ENCODE measurements around the gene EZH2.

EZH2 gene

DNA sequence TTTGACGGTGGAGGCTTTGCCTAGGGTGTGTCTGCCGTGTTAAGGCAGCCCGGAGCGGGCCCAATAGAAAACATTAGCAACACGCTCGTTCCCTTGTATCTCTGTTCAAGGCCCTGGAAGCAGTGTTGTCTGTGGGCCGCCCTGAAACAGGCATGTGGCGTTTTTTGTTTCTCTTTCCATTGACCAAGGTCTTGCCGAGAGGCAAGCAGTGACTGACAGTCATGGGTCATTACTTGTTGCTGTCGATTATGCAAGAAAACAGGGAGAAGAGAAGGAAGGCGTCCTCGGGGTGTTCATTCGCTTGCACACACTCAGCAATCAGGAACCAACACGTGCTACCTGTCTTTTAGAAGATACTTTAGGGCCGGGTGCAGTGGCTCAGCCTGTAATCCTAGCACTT is 92.5 kb downstream of the EZH2 start:
- no peak for TF ChIP-seq TAF1 (IDR thresholded peaks at IDR 0.05; ENCODE audit: borderline replicate concordance, insufficient read depth, low read length)
- TF ChIP-seq FOXP2 (optimal IDR thresholded peaks at IDR 0.05; ENCODE audit: borderline replicate concordance, extremely low read depth, extremely low read length, insufficient read depth), result no peak
- no peak for TF ChIP-seq POLR2AphosphoS5 (IDR thresholded peaks at IDR 0.05; ENCODE audit: low read depth, low read length)
- no peak for TF ChIP-seq SIN3A (IDR thresholded peaks at IDR 0.05; ENCODE audit: borderline replicate concordance, insufficient read depth, low read length)
- TF ChIP-seq, protein P1, sequence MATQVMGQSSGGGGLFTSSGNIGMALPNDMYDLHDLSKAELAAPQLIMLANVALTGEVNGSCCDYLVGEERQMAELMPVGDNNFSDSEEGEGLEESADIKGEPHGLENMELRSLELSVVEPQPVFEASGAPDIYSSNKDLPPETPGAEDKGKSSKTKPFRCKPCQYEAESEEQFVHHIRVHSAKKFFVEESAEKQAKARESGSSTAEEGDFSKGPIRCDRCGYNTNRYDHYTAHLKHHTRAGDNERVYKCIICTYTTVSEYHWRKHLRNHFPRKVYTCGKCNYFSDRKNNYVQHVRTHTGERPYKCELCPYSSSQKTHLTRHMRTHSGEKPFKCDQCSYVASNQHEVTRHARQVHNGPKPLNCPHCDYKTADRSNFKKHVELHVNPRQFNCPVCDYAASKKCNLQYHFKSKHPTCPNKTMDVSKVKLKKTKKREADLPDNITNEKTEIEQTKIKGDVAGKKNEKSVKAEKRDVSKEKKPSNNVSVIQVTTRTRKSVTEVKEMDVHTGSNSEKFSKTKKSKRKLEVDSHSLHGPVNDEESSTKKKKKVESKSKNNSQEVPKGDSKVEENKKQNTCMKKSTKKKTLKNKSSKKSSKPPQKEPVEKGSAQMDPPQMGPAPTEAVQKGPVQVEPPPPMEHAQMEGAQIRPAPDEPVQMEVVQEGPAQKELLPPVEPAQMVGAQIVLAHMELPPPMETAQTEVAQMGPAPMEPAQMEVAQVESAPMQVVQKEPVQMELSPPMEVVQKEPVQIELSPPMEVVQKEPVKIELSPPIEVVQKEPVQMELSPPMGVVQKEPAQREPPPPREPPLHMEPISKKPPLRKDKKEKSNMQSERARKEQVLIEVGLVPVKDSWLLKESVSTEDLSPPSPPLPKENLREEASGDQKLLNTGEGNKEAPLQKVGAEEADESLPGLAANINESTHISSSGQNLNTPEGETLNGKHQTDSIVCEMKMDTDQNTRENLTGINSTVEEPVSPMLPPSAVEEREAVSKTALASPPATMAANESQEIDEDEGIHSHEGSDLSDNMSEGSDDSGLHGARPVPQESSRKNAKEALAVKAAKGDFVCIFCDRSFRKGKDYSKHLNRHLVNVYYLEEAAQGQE (IDR thresholded peaks at IDR 0.05; ENCODE audit: insufficient read depth in 1 of 2, low read depth in 2 of 2, low read length in 2 of 2), result no peak

DNA sequence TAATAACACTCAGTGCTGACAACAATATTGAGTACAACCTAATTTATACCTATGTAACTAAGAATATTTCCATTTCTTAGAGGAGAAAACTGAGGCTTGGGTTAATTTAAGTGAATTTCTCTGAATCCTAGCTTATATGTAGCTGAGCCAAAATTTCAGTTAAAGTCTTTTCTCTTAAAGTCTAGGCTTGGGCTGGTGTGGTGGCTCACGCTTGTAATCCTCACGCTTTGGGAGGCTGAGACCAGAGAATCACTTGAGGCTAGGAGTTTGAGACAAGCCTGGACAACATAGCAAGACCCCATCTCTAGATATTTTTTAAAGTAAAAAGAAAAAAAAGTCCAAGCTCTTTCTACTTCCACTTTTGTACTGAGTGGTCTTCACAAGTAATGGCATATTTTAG is 93.2 kb downstream of the EZH2 start:
- TF ChIP-seq TAF1 (IDR thresholded peaks at IDR 0.05; ENCODE audit: borderline replicate concordance, insufficient read depth, low read length) (no peak), SIN3A (IDR thresholded peaks at IDR 0.05; ENCODE audit: borderline replicate concordance, insufficient read depth, low read length) (no peak), FOXP2 (optimal IDR thresholded peaks at IDR 0.05; ENCODE audit: borderline replicate concordance, extremely low read depth, extremely low read length, insufficient read depth) (no peak), POLR2AphosphoS5 (IDR thresholded peaks at IDR 0.05; ENCODE audit: low read depth, low read length) (no peak)
- TF ChIP-seq, protein P1 (IDR thresholded peaks at IDR 0.05; ENCODE audit: insufficient read depth in 1 of 2, low read depth in 2 of 2, low read length in 2 of 2), result no peak

DNA sequence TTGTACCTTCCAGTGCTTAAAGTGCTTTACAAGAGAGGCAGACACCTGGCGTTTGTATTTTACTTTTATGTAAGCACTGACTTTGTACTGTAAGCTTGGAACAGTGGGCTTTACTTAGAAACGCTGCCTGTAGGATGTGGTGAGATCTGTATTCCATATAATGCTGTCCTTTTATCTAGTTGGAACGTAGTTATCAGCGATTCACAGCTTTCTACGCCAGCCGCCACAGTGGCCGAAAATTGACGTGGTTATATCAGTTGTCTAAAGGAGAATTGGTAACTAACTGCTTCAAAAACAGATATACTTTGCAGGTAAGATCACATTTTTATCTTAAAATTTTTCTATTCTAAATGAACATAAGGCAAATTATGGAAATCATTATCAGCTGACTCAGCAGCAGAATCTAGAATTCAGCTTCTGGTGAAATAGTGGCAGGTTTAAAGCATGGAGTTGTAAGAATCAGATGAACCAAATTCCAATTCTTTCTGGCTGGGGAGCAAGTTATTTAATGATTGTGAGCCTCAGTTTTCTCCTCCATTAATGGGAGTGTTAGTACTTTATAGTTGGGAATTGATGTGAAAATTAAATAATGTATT is 93.9 kb downstream of the EZH2 start:
- no peak for TF ChIP-seq POLR2AphosphoS5 (IDR thresholded peaks at IDR 0.05; ENCODE audit: low read depth, low read length)
- TF ChIP-seq FOXP2 (optimal IDR thresholded peaks at IDR 0.05; ENCODE audit: borderline replicate concordance, extremely low read depth, extremely low read length, insufficient read depth), result no peak
- no peak for TF ChIP-seq SIN3A (IDR thresholded peaks at IDR 0.05; ENCODE audit: borderline replicate concordance, insufficient read depth, low read length)
- TF ChIP-seq, protein P1 (IDR thresholded peaks at IDR 0.05; ENCODE audit: insufficient read depth in 1 of 2, low read depth in 2 of 2, low read length in 2 of 2), result no peak
- no peak for TF ChIP-seq TAF1 (IDR thresholded peaks at IDR 0.05; ENCODE audit: borderline replicate concordance, insufficient read depth, low read length)

DNA sequence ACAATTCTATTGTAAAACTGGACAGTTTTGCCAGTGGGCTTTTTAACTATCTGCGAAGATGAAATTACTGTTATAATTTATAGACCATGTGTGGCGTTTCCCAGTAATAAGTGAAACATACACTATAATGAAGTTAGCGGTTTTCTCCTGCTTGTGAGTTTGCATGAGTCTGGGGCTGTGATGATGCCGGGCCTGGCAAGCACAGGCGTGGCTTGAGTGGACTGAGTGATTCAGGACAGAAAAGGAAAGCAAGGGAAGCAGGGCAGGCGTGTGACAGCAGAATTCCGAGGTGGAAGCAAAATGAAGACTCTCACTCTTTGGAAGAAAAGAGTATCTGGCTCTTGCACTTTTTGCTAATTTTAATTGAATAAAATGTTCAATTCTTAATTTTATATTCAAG is 94.9 kb downstream of the EZH2 start:
- TF ChIP-seq SIN3A (IDR thresholded peaks at IDR 0.05; ENCODE audit: borderline replicate concordance, insufficient read depth, low read length) (no peak), POLR2AphosphoS5 (IDR thresholded peaks at IDR 0.05; ENCODE audit: low read depth, low read length) (no peak), TAF1 (IDR thresholded peaks at IDR 0.05; ENCODE audit: borderline replicate concordance, insufficient read depth, low read length) (no peak), FOXP2 (optimal IDR thresholded peaks at IDR 0.05; ENCODE audit: borderline replicate concordance, extremely low read depth, extremely low read length, insufficient read depth) (no peak)
- TF ChIP-seq, protein P1 (IDR thresholded peaks at IDR 0.05; ENCODE audit: insufficient read depth in 1 of 2, low read depth in 2 of 2, low read length in 2 of 2), result no peak
